Measurements from ENCODE around the gene TARS1. TPM values are rescaled to one million over a fixed set of nuclear protein-coding genes. Genes with fewer than 3 reads are reported as not detected.

TARS1 gene
- total and polyA plus RNA-seq, 10 donors = 42.7 to 90.0 (median 48.0) TPM

- no peaks in the 10 kb centered on the region for H3K27me3 ChIP-seq (replicated peaks in 1 of 7)
- H3K27ac ChIP-seq = no peak overlapping the region
- H3K4me3 ChIP-seq = no peak overlapping the region
- WGBS, 5 donors = 58 to 86% (median 61%) methylated on average over 1 of the region's 1 CpG
- H3K9me3 ChIP-seq = no peaks in the 10 kb centered on the region
- H3K36me3 ChIP-seq = no peaks in the 10 kb centered on the region
- TF ChIP-seq POLR2A (IDR thresholded peaks at IDR 0.05) (no peak), CTCF (IDR thresholded peaks at IDR 0.05 in 8 of 11, conservative IDR thresholded peaks at IDR 0.05 in 3 of 11) (no peak), POLR2AphosphoS5 (IDR thresholded peaks at IDR 0.05) (no peak)
- intact Hi-C loops (cut with DNase I; ENCODE audit: low total_unique reads) = no loop called here
- H3K4me1 ChIP-seq = no peaks in the 10 kb centered on the region
- DNase-seq = no peak
Observed at GRCh38 chr5:33410221-33410620, 30.5 kb upstream of the TARS1 start.

GRCh38 chr5:33411498-33411897 is 29.3 kb upstream of the TARS1 start:
- DNase-seq = no peak
- TF ChIP-seq POLR2A (IDR thresholded peaks at IDR 0.05) = no peak
- TF ChIP-seq POLR2AphosphoS5 (IDR thresholded peaks at IDR 0.05) = no peak
- no peak for TF ChIP-seq CTCF (IDR thresholded peaks at IDR 0.05 in 8 of 11, conservative IDR thresholded peaks at IDR 0.05 in 3 of 11)
- 92 to 100% (median 95%) methylated on average over 1 of the region's 1 CpG for WGBS, 5 donors
- no peaks in the 10 kb centered on the region for H3K9me3 ChIP-seq
- H3K4me1 ChIP-seq = no peaks in the 10 kb centered on the region
- H3K4me3 ChIP-seq = no peak overlapping the region
- H3K27ac ChIP-seq = no peak overlapping the region
- no peaks in the 10 kb centered on the region for H3K27me3 ChIP-seq (replicated peaks in 1 of 7)
- intact Hi-C loops (cut with DNase I; ENCODE audit: low total_unique reads) = no loop called here
- no peaks in the 10 kb centered on the region for H3K36me3 ChIP-seq

GRCh38 chr5:33415811-33416354 is 24.9 kb upstream of the TARS1 start:
- Histone ChIP-seq H3K36me3 (no peaks in the 10 kb centered on the region), H3K9me3 (no peaks in the 10 kb centered on the region), H3K27ac (no peak overlapping the region), H3K4me1 (no peaks in the 10 kb centered on the region), H3K27me3 (replicated peaks in 1 of 7) (no peaks in the 10 kb centered on the region), H3K4me3 (no peak overlapping the region)
- 87 to 97% (median 92%) methylated on average over 4 of the region's 4 CpGs for WGBS, 5 donors
- no peak for TF ChIP-seq POLR2A (IDR thresholded peaks at IDR 0.05)
- no peak for TF ChIP-seq POLR2AphosphoS5 (IDR thresholded peaks at IDR 0.05)
- TF ChIP-seq CTCF (IDR thresholded peaks at IDR 0.05 in 8 of 11, conservative IDR thresholded peaks at IDR 0.05 in 3 of 11) = no peak
- intact Hi-C loops (cut with DNase I; ENCODE audit: low total_unique reads) = no loop called here
- DNase-seq = no peak

- Histone ChIP-seq H3K4me1 (no peaks in the 10 kb centered on the region), H3K27me3 (replicated peaks in 1 of 7) (no peaks in the 10 kb centered on the region), H3K9me3 (no peaks in the 10 kb centered on the region), H3K27ac (no peak overlapping the region), H3K4me3 (no peak overlapping the region), H3K36me3 (no peaks in the 10 kb centered on the region)
- TF ChIP-seq CTCF (IDR thresholded peaks at IDR 0.05 in 8 of 11, conservative IDR thresholded peaks at IDR 0.05 in 3 of 11) (no peak), POLR2A (IDR thresholded peaks at IDR 0.05) (no peak), POLR2AphosphoS5 (IDR thresholded peaks at IDR 0.05) (no peak)
- no peak for DNase-seq
- intact Hi-C loops (cut with DNase I; ENCODE audit: low total_unique reads) = no loop called here
Observed at GRCh38 chr5:33417632-33418031, 23.1 kb upstream of the TARS1 start.
